Globus pallidus (tissue), 1 donor: Measurements from ENCODE around the gene IGF2BP1.
"Not testable (repeated sequence)": the region's sequence is repeated elsewhere in the genome, so short reads cannot be mapped to it uniquely, and the experiment has no call there.

Experiments
- DNase-seq: peaks from one replicate; pipeline ENCODE4 v3.0.0-alpha.2; 2015; ENCODE audit warnings: low spot score

Gene IGF2BP1

DNA sequence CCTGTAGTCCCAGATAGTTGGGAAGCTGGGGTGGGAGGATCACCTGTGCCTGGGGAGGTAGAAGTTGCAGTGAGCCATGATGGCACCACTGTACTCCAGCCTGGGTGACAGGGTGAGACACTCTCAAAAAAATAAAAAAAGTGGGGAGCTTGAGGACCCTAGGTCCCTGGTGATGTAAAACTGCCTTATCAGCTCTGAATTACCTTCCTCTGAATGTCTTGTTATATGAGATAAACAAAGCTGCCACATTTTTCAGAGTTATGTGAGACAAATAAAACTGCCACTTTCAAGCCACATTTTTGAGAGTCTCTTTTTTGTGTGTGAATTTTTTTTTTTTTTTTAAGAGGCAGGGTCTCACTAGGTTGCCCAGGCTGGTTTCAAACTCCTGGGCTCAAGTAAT, 103.4 kb downstream of the IGF2BP1 start:
- no peak for DNase-seq

GRCh38 chr17:49101054-49101534, 103.9 kb downstream of the IGF2BP1 start:
- DNase-seq, result no peak

DNA sequence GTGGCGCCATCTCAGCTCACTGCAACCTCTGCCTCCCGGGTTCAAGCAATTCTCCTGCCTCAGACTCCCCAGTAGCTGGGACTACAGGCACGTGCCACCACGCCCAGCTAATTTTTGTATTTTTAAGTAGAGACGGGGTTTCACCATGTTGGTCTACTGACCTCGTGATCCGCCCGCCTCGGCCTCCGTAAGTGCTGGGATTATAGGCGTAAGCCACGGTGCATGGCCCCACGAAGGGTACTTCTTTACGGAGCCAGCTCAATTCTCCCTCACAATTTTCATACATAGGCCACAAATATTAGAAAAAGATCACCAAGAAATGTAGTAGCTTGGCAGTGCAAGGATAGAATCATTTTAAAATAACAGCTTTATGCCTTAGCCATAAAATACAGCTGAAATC, 106.2 kb downstream of the IGF2BP1 start:
- DNase-seq, result not testable (repeated sequence)

DNA sequence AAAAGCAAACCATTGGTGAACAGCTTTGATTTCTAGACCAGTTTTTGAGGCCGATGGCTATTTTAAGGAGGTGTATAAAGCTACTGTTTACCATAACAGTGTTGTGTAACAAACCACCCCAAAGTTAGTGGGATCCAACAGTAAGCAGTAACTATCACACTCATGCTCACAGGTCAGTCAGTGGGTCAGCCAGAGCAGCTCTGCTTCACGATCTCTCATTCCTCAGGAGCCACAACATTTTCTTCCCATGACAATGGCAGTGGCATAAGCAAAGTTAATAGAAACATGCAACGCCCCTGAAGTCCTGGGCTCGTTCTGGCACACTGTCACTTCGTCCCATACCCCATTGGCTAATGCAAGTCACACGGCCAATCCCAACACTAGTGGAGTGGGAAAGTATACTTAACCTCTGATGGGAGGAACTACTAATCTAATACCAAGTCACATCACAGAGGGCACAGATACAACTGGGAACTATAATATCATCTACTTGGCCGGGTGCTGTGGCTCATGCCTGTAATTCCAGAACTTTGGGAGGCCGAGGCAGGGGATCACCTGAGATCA, 107.4 kb downstream of the IGF2BP1 start:
- no peak for DNase-seq
